NB4 (cell line): ENCODE results near the gene ODR4.

Experiments used
- DNase-seq: peaks from one replicate; pipeline ENCODE4 v3.0.0; 2010; ENCODE audit warnings: low read depth
- H3K4me3 ChIP-seq: one replicate; pipeline ENCODE4 v1.5.1; 2011; ENCODE audit warnings: mild to moderate bottlenecking, low read depth, low read length, moderate library complexity
- MYC ChIP-seq: IDR thresholded peaks from 2 replicates; pipeline ENCODE4 v1.6.1; 2011; ENCODE audit warnings: low read depth, low read length
- POLR2A ChIP-seq: IDR thresholded peaks from 2 replicates; pipeline ENCODE4 v1.6.1; 2011; ENCODE audit warnings: mild to moderate bottlenecking; ENCODE audit not compliant: insufficient read length; ENCODE audit errors: extremely low read depth
- TF ChIP-seq, protein P1 (sequence below): IDR thresholded peaks from one replicate; pipeline ENCODE4 v1.5.1; 2012; ENCODE audit warnings: low read depth, low read length
- TF ChIP-seq, protein P2 (sequence below): IDR thresholded peaks from 2 replicates; pipeline ENCODE4 v1.6.1; 2011; ENCODE audit warnings: low read depth, low read length

ODR4 gene

DNA sequence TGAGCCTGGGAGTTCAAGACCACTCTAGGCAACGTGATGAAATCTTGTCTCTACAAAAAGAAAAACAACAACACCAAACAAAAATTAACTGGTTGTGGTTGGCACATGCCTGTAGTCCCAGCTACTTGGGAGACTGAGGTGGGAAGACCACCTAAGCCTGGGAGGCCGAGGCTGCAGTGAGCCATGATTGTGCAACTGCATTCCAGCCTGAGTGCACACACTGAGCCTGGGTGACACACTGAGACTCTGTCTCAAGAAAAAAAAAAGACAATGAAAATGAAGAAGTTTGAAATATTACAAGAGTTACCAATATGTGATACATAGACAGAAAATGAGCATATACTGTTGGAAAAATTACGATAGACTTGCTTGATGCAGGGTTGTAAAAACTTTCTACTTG, 53.4 kb downstream of the ODR4 start:
- TF ChIP-seq, protein P1, sequence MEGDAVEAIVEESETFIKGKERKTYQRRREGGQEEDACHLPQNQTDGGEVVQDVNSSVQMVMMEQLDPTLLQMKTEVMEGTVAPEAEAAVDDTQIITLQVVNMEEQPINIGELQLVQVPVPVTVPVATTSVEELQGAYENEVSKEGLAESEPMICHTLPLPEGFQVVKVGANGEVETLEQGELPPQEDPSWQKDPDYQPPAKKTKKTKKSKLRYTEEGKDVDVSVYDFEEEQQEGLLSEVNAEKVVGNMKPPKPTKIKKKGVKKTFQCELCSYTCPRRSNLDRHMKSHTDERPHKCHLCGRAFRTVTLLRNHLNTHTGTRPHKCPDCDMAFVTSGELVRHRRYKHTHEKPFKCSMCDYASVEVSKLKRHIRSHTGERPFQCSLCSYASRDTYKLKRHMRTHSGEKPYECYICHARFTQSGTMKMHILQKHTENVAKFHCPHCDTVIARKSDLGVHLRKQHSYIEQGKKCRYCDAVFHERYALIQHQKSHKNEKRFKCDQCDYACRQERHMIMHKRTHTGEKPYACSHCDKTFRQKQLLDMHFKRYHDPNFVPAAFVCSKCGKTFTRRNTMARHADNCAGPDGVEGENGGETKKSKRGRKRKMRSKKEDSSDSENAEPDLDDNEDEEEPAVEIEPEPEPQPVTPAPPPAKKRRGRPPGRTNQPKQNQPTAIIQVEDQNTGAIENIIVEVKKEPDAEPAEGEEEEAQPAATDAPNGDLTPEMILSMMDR: no peak
- TF ChIP-seq MYC (no peak), POLR2A (no peak)
- TF ChIP-seq, protein P2, sequence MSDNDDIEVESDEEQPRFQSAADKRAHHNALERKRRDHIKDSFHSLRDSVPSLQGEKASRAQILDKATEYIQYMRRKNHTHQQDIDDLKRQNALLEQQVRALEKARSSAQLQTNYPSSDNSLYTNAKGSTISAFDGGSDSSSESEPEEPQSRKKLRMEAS: no peak
- peak; percentile 3 for DNase-seq
- H3K4me3 ChIP-seq: no peak overlapping the region

GRCh38 chr1:186435336-186435735, 59.7 kb downstream of the ODR4 start:
- H3K4me3 ChIP-seq: no peak overlapping the region
- no peak for TF ChIP-seq POLR2A
- TF ChIP-seq, protein P2: no peak
- DNase-seq: peak; percentile 55

- no peak overlapping the region for H3K4me3 ChIP-seq
- TF ChIP-seq, protein P1: no peak
- no peak for TF ChIP-seq MYC
- TF ChIP-seq POLR2A: no peak
- TF ChIP-seq, protein P2: no peak
- DNase-seq: no peak
Measured at GRCh38 chr1:186438567-186438966, 62.9 kb downstream of the ODR4 start.

GRCh38 chr1:186440584-186440983, 64.9 kb downstream of the ODR4 start:
- no peak for DNase-seq
- TF ChIP-seq, protein P2: no peak
- no peak for TF ChIP-seq MYC
- TF ChIP-seq, protein P1: no peak
- TF ChIP-seq POLR2A: no peak
- H3K4me3 ChIP-seq: no peak overlapping the region

GRCh38 chr1:186442651-186443375, 67.2 kb downstream of the ODR4 start:
- H3K4me3 ChIP-seq: no peak overlapping the region
- TF ChIP-seq POLR2A (no peak), MYC (0 out of 2 replicates have a peak, but pooled peaks have one; percentile 19)
- DNase-seq: peak; percentile 68

GRCh38 chr1:186443638-186444037, 68.0 kb downstream of the ODR4 start:
- no peak for DNase-seq

More at GRCh38 chr1:186443638-186444037, 68.0 kb downstream of the ODR4 start:
- no peak overlapping the region for H3K4me3 ChIP-seq
- TF ChIP-seq, protein P2: no peak
- TF ChIP-seq MYC (no peak), POLR2A (no peak)
- TF ChIP-seq, protein P1: no peak
